SK-N-MC (cell line): Measurements from ENCODE around the gene COPRS.

Source experiments
- EZH2 ChIP-seq: fragments of 200-600 bp; sonication (generic); IDR thresholded peaks from one replicate; pipeline ENCODE4 v1.6.1; 2017; ENCODE audit warnings: antibody characterized with exemption
- POLR2AphosphoS5 ChIP-seq: IDR thresholded peaks from 2 replicates; pipeline ENCODE4 v1.6.1; 2012; ENCODE audit warnings: mild to moderate bottlenecking, low read depth, low read length, borderline replicate concordance

GRCh38 chr17:31845291-31845690 lies 13.8 kb downstream of the COPRS start:
- TF ChIP-seq POLR2AphosphoS5 (no peak), EZH2 (no peak)
